ENCODE data around the gene CAMKK1.

- TF ChIP-seq CTCF (IDR thresholded peaks at IDR 0.05) (no peak), POLR2A (IDR thresholded peaks at IDR 0.05) (no peak)
Observed at GRCh38 chr17:3914312-3914670, 21.4 kb upstream of the CAMKK1 start.
